CD4-positive, alpha-beta T cell treated with Interleukin-10 for 1 hour (primary cell): ENCODE data around the gene GRIA4.

Source experiments
- DNase-seq: peaks from one replicate; pipeline ENCODE4 v3.0.0-alpha.2; 2020

The GRIA4 gene

DNA sequence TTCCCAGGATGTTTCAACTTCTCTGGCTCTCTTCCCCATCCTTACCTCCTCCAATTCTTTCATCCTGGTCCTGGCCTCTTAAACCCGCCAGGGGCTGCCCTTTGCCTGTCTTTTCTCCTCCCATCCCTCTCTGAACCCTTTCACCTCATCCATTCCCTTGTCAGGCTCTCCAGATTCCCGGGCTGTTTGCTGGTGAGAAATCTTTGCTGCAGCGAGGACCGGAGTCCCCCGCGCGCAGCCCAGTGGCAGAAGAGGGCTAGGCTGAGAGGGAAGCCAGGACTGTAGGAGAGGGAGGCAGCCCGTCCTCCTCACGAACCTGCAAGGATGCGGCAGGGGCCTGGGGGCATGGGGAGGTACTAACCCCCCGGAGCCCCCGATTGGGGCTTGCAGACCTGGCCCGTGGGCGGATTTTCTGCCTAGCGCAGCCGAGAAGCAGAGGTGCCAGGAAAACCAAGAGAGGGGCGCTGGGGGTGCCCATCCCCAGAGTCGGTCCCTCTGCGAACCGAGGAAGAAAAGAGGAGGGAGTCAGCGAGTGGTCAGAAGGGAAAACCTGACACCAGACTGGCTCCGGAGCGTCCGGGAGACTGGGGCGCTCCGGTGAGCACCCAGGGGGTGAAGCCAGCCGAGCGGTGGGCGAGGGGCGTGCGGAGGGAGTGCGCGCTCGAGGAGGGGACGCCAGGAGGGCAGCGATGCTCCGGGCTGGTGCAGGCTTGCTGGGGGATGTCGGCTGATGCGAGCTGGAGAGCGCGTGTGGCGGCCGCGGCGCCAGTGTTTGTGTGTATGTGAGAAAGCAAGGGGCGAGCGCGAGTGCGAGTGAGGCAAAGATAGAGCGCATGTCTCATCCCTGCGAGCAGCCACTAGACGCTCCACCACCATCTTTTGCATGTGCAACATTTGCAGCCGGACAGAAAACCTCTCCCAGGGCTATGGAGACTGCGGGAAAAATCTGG, at the start of gene GRIA4:
Gene GRIA4 (plus strand): TSS at position 242 of the 950 bp plus-strand sequence. CDS start 925 bp downstream, outside the sequence.
- DNase-seq, result no peak

DNA sequence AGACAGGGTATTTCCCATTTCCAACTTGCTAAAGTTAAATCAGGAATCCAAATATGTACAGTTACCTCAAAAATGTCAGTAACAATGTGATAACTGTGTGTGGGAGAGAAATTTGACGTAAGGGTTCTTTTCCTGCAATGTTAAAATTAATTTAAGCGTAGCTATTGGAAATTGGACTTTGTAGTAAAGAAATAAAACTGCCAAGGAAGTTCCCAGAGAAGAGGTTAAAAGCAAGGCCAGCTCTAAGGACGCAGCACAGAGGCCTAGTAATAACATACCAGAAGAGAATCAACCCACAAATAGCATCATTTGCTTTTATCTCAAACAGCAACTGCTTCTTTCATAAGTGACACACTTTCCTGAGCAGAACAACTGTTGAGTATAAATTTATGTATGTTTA, 36.8 kb upstream of the GRIA4 start:
- DNase-seq, result no peak

DNA sequence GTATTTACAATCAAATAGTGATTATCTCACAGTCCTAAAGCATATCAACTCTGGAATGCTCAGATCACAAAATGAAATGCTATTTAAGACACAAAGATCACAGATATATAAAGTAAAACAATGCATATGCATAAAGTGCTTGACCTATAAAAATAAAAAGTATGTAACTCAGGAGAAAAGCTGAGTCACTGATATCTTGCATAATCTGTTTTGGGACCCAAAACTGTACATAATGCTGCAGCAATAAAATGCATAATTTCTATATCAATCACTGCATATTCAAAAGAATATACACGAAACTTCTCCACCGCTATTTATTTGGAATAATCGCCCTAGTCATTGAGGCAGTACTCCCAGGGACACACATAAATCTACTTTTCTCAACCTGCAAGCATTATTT, 34.9 kb upstream of the GRIA4 start:
- DNase-seq, result no peak

DNA sequence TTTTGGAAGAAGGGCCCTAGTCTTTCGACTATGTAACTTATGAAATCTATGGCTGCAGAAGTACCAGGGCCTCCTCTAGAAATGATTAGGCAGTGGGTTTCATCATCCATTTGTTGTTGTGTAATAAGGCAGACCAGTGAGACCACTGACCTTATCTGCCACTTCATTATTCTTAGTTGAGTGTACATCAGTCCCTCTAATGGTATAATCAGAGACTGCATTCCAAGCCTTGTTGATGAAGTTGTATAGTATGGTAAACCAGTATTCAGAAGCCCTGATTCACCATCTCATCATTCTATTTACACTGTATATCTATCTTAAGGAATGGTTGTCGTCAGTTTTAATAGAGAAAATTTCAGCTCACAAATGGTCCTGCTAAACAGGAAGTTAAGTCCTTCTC, 32.2 kb upstream of the GRIA4 start:
- no peak for DNase-seq

DNA sequence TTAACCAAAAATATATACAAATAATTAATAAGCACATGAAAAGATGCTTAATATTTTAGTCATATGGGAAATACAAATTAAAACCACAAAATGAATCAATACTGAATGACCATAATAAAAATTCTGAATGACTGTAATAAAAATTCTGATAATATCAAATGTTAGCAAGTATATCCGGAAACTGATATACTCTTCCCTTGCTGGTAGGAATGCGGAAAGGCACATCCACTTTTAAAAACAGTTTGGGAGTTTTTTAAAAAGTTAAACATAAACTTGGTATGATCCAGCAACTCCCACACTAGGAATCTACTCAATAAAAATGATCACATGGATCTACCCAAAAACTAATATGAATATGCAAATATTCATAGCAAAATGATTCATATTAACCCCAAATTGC, 30.8 kb upstream of the GRIA4 start:
- no peak for DNase-seq

DNA sequence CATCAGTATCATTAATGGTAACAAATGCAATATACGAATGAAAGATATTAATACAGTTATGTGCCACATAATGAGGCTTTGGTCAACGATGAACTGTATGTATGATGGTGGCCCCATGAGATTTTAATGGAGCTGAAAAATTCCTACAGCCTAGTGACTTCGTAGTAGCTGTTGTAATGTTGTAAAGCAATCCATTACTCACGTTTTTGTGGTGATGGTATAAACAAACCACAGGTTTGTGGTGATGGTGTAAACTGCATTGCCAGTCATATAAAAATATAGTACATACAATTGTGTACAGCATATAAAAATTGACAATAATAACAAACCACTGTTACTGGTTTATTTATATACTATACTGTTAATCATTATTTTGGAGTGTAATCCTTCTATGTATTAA, 27.4 kb upstream of the GRIA4 start:
- no peak for DNase-seq

DNA sequence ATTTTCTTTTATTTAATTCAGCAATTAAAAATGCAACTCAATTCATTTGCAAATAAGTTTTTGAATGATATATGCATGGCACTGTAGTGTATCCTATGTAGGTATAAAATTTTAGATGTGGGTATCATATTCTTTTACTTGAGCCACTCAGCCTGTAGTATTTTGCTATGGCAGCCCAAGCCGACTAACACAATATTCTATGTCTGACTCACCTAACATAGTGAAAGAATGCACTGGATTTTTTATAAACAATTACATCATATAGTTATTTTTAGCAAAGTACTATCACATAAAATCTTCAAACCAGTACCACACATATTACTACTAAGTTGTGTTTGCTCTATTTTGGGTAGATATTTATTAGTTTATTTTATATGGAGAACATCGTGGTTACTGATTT, 21.9 kb upstream of the GRIA4 start:
- DNase-seq, result no peak

DNA sequence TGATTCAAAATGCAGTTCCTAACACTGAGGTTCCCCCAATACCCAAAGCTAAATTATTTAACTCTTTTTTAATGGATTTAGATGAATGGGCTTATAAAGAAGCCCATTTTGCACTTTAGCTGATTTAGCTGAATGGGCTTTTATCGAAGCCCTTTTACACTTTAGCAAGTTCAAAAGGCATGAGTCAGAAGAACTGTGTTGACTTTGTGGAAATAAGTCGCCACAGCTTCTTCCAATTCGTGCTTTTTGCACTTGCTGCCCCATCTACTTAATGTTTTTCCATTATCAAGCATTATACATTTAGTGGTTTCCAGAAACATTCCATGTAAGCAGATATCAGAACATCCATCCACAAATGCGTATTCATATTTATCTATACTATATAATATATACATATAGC, 20.5 kb upstream of the GRIA4 start:
- DNase-seq, result no peak

DNA sequence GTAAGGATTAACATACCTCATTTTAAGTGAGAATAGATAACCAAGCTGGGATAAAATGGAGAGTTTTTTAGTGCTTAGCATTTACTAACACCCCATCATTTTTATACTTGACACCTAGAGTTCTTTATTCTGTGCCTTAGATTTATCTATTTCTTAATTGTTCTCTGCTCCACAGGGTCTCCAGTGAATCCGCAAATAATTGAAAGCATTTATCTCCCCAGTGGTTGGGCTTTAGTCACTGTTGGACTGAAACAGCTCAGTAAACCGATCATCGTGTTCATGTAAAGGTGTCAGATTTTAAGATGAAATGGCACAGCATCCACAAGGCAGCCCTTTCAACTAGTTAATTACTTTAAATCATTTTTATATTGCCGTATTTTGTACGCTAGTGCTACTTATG, 17.8 kb upstream of the GRIA4 start:
- no peak for DNase-seq

DNA sequence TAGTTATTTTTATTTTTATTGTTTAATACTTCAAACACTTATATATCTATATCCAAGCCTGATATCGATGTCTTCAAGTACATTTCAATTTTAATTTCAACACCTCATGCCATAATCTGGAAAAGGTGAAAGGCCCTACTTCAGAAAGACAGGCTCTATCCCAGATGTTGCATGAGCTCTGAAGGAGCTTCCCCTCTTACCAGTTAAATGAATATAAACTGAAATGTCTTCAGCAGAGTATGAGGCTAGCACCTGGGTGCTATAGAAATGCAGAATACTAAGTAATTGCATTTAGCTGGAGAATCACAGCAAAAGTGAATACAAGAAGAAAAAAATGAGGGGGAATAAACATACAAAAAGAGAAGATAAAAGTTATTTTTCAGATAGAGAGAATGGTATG, 11.5 kb upstream of the GRIA4 start:
- DNase-seq, result no peak

DNA sequence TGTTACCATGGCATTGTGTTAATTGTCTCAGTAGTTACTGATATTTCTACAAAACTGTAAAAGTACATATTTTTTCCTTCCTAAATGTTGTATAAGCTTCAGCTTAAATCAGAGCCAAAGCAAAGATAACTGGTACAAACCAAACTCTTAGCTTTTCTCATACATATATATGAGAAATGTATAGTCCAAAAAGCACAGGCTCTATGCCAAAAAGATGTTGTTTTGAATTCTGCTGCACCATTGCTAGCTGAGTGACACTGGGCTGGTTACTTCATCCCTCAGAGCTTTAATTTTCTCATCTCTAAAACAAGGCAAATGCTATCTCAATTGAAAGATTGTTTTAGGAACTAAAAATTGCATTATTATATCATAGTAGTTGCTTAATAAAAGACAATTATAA, 6.7 kb upstream of the GRIA4 start:
- DNase-seq, result no peak

DNA sequence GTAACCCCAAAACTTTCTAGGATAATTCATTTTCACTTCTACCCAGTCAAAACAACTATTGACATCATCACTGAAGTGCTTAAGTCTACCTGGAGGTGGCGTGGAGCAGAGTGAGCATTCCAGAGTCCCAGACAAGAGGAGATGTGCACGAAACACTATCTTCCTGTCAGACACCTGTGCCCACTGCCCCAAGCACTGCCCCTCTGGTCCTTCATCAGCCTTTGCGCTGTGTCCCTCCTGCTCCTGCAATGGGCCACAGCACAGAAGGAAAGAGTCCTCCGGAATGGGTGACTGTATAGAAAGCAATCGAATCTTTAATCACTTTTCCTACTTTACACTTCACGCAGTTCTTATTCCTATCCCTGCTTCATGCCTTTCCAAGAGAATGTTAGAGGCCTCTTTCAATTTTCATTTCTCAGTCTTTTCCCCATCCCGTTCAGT, 512 bp upstream of the GRIA4 start:
- DNase-seq, result no peak

DNA sequence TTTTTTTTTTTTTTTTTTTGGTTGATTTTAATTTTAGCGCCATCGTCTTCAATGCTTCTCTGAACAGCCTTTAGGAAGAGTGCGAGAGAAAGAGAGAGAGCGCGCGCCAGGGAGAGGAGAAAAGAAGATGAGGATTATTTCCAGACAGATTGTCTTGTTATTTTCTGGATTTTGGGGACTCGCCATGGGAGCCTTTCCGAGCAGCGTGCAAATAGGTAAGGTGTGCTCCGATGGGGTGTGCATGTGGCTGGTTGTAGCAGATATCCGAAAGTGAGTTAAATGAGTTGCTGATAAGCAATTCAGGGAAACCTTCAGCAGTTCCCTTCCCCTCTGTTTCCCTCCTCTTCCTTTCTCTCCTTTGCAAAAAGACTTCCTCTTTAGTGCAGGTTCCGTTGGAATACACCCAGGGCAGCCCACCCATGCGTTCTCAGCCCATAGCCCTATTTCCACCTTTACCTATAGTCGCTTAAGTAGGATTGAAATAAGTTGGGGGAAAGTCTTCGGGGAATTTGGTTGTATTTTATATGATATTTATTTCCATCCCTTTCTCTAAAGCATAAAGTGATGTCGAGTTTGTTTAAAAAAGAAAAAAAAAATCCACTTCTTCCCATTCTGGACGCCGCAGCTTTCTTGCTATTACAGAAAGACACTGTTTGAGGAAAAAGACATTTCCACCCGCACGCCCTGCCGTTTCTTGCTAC, 1.1 kb downstream of the GRIA4 start:
- DNase-seq, result no peak

DNA sequence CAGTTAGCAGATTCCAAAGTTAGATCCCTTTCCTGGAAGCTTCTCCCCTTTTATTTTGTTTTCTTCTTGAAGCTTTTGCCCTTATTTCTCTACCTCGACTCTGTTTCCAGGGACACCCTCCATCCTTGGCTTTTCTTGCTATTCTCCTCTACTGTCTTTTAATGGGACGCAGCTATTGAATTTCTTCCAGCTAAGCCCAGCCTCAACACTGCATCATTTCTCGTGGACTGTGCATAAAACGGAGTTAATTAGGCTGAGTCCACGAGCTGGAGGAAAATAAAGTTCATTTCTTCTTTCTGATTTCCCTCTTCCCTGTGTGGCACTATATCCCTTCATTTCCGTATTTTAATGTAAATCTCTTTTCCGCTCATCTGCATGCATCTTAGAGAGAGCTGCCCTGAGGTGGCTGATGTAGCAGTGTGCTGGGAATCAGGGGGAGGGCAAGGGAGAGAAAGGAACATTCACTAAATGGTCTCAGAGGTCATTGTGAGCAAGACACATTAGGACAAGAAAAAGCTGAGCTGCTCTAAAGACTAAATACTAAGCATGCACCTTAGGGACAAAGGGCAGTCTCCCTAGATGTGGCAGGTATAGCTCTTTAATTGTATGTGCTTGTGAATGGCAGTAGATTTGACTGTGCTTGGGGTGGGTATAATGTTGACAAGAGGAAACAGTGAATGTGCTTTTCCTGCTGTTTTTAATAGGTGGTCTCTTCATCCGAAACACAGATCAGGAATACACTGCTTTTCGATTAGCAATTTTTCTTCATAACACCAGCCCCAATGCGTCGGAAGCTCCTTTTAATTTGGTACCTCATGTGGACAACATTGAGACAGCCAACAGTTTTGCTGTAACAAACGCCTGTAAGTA, 1.9 kb downstream of the GRIA4 start:
- DNase-seq, result no peak

DNA sequence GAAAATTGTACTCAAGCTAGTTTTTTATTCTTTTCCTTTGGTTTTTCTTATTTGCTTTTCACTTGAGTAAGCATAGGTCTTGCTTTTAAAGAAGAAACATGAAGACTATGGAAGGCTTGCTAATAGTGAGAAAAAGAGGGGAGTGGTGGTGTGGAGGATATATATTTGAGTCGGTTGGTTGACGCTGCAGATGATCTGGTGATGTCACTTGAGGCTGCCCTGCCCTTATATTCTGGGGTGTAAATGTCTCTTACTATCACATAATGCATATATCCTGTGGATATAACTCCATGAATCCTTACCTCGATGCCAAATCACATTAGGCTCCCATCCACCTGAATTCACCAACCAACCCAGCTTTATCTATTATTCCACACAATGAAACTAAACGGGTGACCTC, 2.9 kb downstream of the GRIA4 start:
- DNase-seq, result no peak

DNA sequence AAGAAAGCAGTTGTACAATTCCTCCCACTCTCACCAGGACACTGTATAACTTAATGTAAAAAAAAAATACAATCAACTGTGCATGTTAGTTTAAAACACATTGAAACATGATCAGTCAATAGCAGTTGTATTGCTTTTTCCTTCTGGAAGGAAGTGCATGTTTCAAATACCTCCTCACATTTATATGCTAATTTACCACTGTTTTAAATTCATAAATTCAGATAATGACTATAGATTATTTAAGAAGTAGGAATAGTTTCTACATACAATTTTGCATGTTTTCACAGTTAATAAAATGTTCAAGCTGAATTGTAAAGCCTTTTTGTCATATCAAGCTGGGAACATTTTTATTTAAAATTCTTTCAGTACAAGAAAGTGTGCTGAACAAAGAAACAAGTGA, 3.3 kb downstream of the GRIA4 start:
- no peak for DNase-seq

DNA sequence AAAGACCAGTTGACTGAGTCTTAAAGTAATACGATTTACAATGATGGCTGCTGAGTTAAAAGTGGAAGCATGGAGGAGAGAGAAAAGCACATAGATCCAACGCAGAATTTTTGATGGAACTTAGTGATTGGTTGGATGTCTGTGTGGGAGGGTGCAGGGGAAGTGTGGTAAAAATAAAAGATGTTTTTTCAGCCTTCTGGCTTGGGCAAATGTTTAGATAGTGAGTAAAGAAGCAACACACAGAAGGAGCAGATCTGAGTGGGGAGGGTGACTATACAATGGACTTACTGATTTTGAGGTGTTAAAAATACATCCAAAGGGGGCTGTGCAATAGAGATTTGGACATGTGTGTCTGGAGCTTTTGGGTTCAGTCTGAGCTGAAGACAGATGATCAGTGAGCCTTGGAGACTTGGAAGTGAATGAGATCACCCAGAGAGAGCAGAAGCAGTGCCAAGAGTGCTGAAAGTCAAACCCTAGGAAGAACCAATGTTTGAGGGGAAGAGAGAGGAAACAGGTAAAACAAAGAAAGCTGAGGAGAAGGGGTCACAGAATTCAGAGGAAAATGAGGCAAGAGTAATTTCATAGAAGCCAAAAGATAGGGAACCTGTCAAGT, 8.6 kb downstream of the GRIA4 start:
- no peak for DNase-seq

DNA sequence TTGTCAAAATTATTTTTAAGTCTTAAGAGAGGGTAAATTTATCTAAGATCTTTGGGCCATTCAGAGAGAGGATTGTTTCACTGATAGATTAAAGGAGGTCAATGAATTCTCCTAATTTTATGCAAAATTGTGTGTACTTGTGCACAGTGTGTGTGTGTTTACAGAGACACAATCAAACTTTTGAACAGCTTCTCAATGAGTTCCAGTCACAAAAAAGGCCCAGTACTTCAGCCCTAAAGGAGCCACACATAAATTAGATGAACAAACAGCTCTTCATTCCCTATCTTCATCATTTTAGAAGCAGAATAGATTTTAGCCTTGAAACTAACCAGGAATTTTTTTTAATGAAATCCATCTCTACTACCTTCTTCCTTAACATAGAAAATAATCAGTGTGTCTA, 9.7 kb downstream of the GRIA4 start:
- no peak for DNase-seq

DNA sequence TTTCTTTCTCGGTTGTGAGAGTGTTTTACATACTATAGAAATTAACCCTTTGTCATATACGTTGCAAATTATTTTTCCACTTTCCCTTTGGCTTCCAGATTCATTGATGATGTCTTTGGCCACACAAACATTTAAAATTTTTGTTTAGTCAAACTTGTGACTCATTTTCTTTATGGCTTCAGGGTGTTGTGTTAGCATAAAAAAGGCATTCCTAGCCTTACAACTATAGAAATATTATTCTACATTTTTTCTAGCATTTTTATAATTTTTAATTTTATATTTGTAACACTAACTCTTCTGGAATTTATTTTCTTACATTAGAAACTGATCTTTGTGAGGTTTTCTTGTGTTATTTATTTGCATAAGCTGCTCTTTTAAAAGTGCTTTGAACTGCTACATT, 12.1 kb downstream of the GRIA4 start:
- DNase-seq, result no peak

DNA sequence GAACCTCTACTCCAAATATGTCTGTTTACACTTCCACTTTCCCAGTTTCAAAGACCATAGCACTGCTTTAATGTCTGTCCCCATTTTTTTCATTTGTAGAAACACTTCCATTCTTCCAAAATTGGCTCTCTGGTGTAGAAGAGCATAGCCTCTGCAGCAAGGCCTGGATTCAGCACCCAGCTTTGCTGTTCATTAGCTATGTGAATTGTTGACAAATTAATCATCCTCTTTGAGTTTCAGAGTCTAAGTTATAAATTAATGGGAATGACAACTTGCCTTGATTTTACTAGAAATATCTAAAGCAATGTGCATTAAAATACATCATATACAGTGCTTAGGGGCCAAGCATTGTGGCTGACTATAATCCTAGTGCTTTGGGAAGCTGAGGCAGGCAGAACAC, 22.4 kb downstream of the GRIA4 start:
- DNase-seq, result no peak

DNA sequence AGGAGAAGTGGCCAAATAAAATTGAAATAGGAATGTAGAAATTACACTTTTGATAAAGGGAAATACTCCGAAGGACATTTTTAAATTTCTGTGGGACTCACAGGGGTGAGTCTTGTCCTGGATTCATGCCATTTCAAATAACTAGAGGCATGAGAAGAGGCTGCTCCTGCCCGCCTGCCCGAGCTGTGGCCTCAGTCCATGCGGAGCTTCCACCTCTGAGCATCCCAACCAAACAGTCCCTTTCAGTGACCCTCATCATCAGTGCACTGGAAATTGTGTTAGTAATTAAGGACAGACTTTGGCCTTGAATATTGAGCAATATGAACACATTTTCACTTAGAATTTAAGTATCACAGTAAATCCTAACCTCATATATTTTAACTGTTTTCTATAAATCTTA, 25.6 kb downstream of the GRIA4 start:
- no peak for DNase-seq

DNA sequence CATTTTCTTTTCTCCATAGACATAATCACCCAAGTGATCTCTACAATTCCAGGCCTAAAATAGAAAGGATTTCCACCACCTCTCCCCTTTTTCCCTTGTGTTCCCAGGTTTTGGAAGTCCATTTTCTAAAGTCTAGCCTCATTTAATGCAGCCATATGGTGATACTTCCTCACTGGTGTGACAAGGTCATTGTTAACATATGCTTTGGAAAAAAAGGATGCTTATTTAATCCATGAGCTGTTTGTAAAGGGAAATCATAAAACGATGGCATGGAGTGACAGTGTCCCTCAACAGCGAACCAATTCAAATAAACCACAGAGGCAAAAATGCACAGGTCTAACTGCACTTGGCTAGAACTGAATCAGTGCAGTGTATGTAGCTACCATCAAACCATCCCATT, 26.6 kb downstream of the GRIA4 start:
- no peak for DNase-seq

DNA sequence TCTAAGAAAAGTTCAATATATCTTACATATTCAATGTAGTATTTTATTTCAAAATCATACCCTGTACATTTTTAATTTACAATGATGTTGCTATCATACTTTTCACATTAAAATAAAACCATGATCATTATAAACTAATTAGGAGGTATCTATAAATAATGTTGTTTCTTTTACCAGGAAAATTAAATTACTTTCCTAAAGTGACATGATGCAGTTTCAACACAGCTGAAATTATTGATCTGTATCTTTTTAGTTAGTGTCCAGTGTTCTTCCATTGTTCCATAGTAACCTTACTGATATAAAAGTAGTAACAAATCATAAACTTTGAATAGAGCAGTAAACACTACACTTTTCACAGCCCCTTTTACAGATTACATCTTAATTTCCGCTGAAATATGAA, 29.7 kb downstream of the GRIA4 start:
- DNase-seq, result no peak
